Dermis microvascular lymphatic vessel endothelial cell (primary cell): ENCODE measurements around the gene PROB1. TPM values are rescaled to one million over a fixed set of nuclear protein-coding genes. Genes with fewer than 3 reads are reported as not detected.
"Not testable (repeated sequence)": the region's sequence is repeated elsewhere in the genome, so short reads cannot be mapped to it uniquely, and the experiment has no call there.

ENCODE experiments used
- DNase-seq, 2 donors: peaks; one replicate each; pipeline versions ENCODE4 v3.0.0 to v3.0.0-alpha.2; 2010; ENCODE audit warnings: low read depth in 2 of 2
- total RNA-seq: library from RNA; depleted of rRNA; stranded (reverse); fragments of >200 nt; gene quantifications from 2 replicates; pipeline ENCODE4 v1.2.1, GENCODE V29; 2014

PROB1 gene
- total RNA-seq, 1 donor from 2014 or later, result 3.1 TPM

GRCh38 chr5:139393497-139394122 lies 1.3 kb downstream of the PROB1 start:
- no peak for DNase-seq

DNA sequence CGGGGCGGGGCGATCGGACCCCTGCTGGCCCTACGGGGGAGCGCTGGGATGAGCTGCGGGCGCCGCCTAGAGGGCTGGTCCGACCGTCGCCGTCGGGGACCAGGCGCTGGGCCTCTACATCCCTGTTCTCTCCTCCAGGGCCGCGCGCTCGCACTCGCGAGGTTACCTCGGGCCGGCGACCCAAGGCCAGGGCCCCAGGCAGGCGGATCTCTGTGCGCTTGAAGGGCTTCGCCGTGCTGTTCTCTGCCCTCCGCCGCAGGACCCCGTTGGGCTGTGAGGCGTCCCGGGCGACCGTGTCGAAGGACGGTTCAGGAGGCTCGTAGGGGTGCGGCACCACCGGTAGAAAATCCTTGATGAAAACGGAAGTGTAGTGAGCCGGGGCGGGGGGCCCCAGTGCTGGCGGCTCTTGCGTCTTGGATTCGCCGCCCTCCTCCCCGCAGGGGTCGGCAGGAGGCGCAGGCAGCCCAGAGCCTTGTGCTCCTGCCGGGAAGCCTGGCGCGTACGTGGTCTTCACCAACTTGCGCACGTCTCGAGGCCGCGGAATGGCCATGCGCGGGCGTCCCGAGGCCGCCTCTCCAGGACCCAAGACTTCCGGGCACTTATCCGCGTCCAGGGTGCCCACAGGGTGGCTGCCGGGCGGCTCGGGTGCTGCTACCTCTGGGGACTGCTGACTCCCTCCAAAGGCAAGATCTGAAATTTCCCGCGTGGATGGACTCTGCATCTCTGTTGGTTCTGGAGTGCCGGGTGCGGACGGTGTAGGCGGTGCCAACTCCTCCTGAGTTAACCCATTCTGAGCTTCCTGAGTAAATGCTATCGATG lies 2.0 kb downstream of the PROB1 start:
- peak in 1 of 2 donors; percentile 58 for DNase-seq

DNA sequence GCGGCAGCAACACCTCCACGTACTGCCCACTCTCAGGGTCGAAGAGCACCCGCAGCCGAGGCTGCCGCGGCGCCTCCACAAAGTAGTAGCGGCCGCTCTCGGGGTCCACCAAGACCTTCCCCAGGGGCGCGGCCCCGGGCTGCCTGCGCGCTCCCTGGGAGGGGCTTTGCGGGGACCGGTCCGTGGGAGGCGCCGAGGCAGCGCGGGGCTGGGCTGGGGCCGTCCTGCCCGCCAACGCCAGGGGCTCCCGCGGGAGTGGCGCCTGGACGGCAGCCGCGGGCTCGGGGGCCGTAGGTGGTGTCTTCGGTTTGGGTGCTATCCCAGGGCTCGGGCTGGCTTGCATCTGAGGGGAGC lies 2.6 kb downstream of the PROB1 start:
- no peak for DNase-seq

DNA sequence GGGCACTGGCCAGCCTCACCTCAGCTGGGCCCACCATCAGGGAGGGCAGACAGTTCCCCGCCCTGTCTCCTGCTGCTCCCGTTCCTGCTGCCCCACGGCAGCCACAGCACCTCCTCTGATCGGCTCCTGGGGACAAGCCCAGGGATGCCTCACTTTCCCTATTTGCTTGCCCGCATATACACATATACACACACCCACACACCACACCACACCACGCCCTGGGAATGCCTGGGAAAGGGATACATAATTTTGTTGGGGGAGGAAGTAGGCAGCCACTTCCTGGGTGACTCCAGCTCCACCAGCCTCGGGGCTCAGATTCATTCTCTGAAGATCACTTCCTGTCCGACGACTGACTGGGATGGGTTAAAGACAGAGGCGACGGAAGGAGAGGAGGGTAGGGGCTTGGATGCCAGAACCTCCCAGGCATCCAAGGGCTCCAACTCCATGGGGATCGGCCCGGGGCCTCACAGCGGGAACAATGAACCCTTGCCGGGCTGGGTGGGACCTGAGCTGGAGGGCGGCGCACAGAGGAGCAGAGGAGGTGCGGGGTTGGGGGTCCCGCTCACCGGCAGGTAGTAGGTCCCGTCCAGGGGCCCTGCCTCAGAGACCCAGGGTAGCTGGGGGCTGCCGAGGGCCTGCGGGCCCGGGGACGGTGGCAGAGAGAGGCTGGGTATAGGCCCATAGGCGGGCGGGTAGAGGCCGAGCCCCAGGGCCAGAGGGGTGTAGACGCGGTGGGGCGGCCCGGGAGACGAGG lies 3.2 kb downstream of the PROB1 start:
- no peak for DNase-seq

DNA sequence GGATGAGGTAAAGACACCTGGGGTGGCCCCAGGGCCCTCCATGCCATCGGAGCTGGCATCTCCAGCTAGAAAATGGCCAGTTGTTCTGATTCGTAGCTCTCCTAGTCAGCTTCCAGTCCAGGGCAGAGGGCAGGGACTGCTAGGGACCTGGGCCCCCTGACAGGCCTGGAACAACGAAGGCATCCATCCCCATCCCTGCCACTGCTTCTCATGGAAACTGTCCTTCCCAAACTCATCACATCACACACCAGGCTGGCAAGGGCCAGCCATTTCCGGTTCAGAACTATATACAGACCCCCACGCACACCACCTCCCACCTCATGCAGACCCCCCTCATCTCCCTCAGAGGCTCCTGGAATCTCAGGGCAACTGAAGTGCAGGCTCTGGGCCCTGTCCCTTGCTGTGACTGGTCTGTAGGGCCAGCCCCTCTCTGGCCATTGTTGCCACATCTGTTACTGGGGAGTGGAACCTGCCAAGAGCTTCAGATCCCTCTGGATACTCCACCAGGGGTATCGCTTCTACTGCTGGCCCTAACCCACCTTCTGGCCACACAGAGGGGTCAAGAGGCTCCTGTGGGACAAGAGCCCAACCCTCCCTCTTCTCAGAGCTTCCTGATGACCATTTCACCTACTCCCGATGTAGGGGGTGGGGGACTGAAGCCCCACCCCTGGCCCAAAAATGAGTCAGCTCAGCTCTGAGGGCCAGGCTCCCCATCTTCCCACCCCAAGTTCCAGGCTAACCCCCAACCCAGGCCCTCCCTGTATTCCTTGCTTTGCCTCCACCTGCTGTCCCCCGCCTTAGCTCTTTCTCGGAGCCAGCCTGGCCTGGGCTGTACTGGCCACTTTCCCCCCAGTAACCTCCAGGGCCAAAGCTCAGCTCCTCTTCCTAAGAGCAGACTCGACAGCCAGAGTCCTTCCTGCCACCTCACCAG lies 4.0 kb downstream of the PROB1 start:
- no peak for DNase-seq

DNA sequence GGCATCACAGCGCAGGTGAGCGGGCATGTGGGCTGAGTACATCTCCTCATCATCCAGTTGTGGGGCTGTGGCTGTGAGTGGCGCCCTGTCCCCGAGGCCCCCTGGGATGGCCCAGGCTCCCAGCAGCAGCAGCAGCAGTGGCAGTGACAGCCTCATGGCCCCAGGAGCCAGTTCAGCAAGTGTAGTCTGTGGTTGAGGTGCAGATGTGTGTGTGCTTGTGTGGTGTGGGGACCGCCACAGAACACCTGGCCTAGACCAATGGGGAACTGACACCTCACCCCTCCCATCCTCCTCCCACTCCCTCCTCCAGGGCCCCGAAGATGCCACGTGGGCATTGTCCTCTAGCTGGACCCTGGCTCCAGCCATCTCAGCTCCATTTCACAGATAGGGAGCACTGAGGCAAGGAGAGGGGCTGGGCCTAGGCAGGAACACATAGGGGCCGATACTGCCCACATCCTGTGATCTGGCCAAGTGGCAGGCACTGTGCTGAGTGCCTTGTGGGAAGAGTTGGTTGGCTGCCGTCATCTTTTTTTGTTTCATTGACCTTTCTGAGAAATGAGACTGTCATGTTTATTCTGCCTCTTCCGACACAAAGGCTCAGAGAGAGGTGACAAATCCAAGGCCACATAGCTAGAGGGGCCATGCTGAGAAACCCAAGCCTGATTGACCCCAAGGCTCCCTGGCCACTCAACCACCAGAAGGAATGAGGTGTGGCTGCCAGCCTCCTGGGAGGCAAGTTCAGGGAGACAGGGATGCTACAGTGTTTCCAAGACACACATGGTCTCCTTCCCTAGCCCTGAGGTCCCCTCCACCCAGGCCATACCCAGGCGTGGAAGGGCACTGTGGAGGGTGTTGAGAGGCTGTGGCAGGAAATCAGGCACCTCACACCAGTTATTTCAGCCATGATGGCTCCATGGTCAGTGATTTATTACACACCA lies 4.9 kb downstream of the PROB1 start, which contains the start of gene MZB1:
TSS of gene MZB1 (minus strand) at position 213 of the 938 bp plus-strand sequence. CDS start at position 156, 57 bp downstream.
- no peak for DNase-seq

DNA sequence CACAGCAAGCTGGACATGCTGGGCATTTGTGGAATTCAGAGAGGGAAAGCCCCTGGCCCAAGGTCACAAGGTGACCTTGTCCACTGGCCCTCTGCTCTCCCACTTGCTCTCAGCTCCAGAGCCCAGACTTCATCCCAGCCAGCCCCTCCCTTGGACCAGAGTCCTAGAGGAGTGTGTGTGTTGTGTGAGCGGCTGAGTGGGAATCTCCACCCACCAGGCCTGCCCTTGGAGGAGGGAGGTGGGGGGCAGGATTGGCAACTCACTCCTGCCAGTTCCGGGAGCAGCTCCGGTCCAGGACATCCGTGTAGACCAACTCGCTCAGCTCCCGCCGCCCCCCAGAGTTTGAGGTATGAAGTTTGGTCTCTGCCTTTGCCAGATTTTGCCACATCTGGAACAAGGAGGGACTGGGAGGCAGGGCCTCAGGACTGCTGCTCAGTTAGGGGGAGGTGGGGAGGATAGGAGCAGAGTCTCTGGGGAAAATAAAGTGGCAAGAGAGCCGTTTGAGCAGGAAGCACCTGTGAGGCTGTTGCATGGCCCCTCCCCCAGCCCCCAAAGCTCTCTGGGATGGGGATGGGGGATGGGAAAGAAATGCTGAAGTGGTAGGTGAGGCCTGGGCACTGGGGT lies 6.6 kb downstream of the PROB1 start:
- peak in 1 of 2 donors; percentile 55 for DNase-seq

DNA sequence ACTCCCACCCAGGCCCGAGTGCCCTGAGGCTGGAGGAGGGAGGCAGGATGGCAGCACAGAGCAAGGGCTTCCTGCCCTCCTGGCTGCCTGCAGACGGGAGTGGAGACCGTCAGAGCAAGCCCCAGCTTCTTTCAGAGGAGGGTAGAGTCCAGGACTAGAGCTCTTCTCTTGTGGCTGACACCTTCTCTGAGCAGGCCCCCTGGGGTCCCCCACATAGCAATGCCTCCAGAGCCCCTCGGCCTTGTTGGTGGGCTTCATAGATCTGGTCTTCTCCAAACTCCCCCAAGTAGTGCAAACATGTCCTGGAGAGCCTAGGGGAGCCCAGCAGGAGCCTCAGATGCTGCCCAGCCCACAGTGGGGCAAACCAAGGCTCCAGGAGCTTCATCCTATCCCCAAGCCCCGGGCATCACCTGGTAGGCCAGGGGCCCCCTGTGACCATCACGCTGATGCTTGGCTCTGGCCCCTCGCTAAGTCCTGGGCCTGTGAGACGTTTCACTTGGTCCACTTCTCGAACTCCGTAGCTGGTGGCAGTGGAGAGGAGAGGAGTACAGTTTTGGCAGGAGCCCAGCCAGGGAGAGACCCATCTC lies 7.2 kb downstream of the PROB1 start:
- DNase-seq, result no peak

DNA sequence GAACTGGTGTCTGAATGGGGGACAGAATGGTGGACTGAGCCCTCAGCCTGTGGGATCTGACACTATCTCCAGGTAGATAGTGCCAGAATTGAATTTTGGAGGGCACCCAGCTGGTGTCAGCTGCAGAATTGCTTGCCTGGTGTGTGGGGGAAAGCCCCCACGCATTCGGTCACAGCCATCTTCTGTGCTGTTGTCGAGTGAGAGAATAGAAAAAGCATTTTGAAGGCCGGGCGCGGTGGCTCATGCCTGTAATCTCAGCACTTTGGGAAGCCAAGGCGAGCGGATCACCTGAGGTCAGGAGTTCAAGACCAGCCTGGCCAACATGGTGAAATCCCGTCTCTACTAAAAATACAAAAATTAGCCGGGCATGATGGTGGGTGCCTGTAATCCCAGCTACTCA lies 7.9 kb downstream of the PROB1 start:
- not testable (repeated sequence) for DNase-seq

DNA sequence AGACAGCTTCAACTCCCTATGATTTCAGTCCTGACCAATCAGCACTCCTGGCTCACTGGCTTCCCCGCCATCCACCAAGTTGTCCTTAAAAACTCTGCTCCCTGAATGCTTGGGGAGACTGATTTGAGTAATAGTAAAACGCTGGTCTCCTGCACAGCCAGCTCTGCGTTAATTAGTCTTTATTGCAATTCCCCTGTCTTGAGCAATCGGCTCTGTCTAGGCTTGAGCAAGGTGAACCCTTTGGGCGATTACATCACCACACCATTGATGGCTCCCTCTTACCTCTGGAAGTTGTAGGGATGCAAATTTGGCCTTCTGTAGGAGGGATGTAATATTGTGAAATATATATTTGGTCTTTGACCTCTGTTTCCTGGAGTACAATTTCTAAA lies 8.9 kb downstream of the PROB1 start:
- DNase-seq, result no peak

GRCh38 chr5:139385061-139386049 lies 9.5 kb downstream of the PROB1 start:
- no peak for DNase-seq

DNA sequence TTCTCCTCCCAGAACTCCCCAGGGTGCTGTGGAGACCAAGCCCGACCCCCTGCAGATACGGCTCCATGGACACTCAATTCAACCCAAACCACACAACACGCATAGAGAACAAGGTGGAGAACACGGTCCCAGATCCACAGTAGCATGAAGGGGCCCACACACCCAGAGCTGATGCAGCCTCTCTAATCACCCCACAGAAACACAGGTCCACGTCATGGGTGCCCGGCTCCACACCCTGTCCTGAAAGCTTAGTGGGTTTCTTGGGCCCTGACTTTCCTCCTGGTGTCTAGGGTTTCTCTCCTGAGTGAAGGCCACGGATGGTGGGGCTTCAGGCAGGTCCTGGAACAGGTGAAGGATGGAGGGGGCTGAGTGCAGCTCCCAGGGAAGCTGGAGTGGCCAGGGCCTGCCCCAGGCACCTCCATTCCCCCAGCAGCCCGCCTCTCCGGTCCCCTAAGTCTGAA lies 10.3 kb downstream of the PROB1 start:
- DNase-seq, result no peak

DNA sequence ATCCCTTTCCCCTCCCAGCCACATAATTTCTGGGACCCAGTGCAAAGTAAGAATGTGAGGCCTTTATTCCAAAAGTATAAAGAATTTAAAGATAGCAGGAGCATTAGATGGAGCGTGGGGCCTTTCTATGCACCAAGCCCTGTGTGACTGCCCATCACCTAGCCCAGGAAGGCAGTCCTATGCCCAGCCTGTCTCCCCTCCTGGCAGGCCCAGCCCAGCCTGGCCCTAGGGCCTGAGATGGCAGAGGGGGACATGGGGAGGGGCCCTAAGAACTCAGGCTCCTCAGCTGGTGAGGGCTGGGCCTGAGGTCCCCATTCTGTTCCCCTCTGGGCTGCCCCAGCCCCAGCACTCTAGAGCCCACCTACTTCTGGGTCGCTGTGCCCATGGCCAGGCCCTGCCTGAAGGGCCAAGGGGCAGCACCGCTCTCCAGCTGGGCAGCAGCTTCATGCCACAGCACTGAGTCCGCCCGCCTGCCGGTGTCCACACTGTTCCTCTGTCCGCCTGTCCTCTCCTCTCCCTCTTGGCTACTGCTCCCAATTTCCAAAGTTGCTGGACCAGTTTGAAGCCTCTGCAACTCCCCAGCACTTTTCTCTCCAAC lies 10.8 kb downstream of the PROB1 start:
- DNase-seq, result no peak

DNA sequence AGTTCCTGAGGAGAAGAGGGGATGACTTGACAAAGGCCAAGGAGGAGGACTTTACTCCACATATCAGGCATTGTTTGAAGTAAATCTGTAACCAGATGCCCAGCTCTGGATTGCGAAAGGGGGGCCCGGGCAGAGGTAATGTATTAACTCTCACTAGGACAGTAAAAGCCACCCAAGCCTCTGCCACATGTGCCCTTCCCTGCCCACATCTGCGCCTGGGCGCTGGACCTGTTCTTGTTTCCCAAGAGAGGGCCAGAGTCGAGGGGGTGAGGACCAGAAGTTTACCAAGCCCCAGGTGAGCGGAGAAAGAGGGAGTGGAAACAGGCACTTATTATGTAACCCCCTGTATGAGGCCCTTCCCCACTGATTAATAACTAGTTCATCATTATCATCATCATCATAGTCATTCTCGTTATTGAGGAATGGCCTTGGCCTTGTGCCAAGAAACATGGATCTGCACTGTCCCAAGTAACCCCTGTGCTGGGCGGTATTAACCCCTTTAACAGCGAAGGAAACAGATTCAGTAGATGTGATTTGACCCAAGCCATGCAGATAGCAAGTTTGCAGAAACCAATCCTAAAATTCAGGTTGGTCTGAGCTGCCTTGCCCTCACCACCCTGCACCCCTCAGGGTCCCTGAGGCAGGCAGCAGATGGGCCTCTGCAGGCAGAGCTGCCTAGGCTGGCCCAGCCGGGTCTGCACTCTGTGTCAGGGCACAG lies 11.5 kb downstream of the PROB1 start, which contains the start of gene SLC23A1:
TSS of gene SLC23A1 (minus strand) at position 23 of the 718 bp plus-strand sequence. CDS start 44 bp downstream, outside the sequence.
- DNase-seq, result no peak

DNA sequence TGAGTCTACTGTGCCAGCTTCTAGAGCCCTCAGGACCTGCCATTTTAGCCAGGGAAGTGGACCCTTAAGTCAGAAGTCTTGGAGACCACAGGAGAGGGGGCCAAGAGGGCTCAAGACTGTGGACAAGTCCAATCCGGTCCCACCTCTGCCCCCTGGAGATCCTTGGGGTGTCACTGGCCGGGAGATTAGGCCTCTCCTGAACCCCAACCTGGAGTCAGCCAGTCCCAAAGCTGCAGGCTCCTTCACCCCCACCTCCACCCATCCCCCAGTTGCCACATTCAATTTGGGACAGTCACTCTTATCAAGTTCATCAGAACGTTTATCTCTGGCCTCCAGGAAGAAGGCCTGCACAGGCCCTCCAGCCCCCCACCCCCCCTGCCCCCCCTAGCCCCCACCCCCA lies 12.1 kb downstream of the PROB1 start:
- DNase-seq, result no peak

DNA sequence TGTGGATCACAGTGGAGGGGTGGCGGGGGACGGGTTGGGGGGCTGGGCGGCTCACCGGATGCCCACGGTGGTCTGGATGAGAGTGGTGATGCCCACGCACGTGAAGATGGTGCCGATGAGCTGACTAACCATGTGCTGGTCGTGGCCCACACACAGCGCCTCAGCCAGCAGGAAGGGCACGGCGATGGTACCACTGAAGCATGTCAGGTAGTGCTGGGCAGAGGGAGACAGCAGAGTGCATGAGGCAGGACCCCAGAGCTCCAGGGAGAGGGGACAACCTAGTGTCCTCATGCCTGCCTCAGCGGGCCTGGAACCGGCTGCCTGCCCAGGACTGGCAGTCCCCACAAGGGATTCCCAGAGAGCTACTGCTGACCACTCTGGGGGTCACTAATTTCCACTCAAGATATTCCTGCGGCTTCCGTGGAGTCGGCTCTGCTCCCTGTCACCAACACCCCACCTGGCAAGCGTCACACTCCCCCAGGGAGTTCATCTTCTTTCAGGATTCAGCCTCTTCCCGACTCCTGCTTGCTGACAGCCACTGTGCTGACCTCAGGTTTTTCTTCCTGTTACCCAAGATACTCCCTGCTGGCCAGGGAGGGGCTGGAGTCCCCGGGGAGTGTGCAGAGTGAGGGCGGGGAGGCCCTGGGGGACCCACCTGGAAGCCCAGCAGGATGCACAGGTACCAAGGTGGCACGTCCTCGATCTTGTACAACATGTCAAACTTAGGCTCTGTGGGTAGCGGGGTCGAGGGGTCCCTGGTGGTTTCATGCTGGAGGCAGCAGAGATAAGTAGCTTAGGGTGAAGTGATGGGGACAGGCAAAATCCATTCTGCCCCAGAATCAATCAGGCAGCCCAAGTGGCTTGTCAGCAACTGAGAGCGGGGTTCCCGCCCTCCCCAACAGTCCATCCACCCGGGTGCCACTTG lies 12.8 kb downstream of the PROB1 start:
- no peak for DNase-seq
